Hematopoietic multipotent progenitor cell treated with erythropoietin and hydrocortisone succinate and interleukin-3 and kit ligand, for 17 days (in vitro differentiated cells): ENCODE data around the gene COL4A1.

Experiments used
- DNase-seq: peaks from one replicate; pipeline ENCODE4 v3.0.0-alpha.2; 2015; ENCODE audit warnings: low spot score

The COL4A1 gene

GRCh38 chr13:110236831-110237261 lies 70.1 kb downstream of the COL4A1 start:
- DNase-seq: no peak

- DNase-seq: no peak
These were observed 70.5 kb downstream of the COL4A1 start for GRCh38 chr13:110236431-110236830.

GRCh38 chr13:110234532-110234931 lies 72.4 kb downstream of the COL4A1 start:
- no peak for DNase-seq

GRCh38 chr13:110233951-110234280 lies 73.0 kb downstream of the COL4A1 start:
- no peak for DNase-seq

GRCh38 chr13:110233181-110233950 lies 73.6 kb downstream of the COL4A1 start:
- no peak for DNase-seq

- DNase-seq: no peak
These were observed 74.2 kb downstream of the COL4A1 start for GRCh38 chr13:110232756-110233155.

GRCh38 chr13:110232142-110232541 lies 74.8 kb downstream of the COL4A1 start:
- DNase-seq: no peak

GRCh38 chr13:110231348-110232047 lies 75.5 kb downstream of the COL4A1 start:
- DNase-seq: no peak

- DNase-seq: no peak
These were observed 76.2 kb downstream of the COL4A1 start for GRCh38 chr13:110230661-110231347.

- DNase-seq: no peak
These were observed 76.9 kb downstream of the COL4A1 start for GRCh38 chr13:110229905-110230563.

- DNase-seq: no peak
These were observed 77.7 kb downstream of the COL4A1 start for GRCh38 chr13:110228936-110229904.

GRCh38 chr13:110227864-110228643 lies 78.9 kb downstream of the COL4A1 start:
- no peak for DNase-seq

GRCh38 chr13:110227416-110227815 lies 79.5 kb downstream of the COL4A1 start:
- no peak for DNase-seq

- no peak for DNase-seq
These were observed 81.1 kb downstream of the COL4A1 start for GRCh38 chr13:110225609-110226574.

- no peak for DNase-seq
These were observed 82.0 kb downstream of the COL4A1 start for GRCh38 chr13:110225003-110225402.

- DNase-seq: no peak
These were observed 82.4 kb downstream of the COL4A1 start for GRCh38 chr13:110224519-110224918.

- DNase-seq: no peak
These were observed 85.4 kb downstream of the COL4A1 start for GRCh38 chr13:110221406-110222117.

GRCh38 chr13:110220471-110220870 lies 86.5 kb downstream of the COL4A1 start:
- no peak for DNase-seq
